A549 (cell line): ENCODE measurements around the gene LTBP4. TPM values are rescaled to one million over a fixed set of nuclear protein-coding genes. Genes with fewer than 3 reads are reported as not detected.

ENCODE experiments used
- ATAC-seq, 2 experiments: fragments of 200-7000 bp in 1 of 2; fragments of >200 bp in 1 of 2; cut with Nextera tagmentation in 1 of 2; cut with Tn5 transposase in 1 of 2; 3 replicates each; pipeline versions ENCODE4 v1.8.0 to v1.9.1; 2018 to 2020; ENCODE audit warnings: mild to moderate bottlenecking in 1 of 2, moderate library complexity in 1 of 2
- CTCF ChIA-PET: fragments of 300-600 bp; sonication (Branson Sonifier 250); formaldehyde crosslinking; extraction: SDS; loops from one replicate; lab custom pipeline; 2021; ENCODE audit warnings: antibody characterized with exemption, inconsistent platforms; lab: Yijun Ruan, JAX
- POLR2A ChIA-PET: fragments of 350-600 bp; formaldehyde crosslinking; extraction: SDS; loops from one replicate; lab custom pipeline; 2021; ENCODE audit warnings: antibody characterized with exemption, inconsistent platforms; lab: Yijun Ruan, JAX
- DNase-seq, 2 experiments: peaks; one replicate each; pipeline versions ENCODE4 v3.0.0 to v3.0.0-alpha.2; 2011 to 2016; ENCODE audit warnings: low read depth in 1 of 2, low spot score in 1 of 2
- FAIRE-seq: peaks from 2 replicates; lab custom pipeline; 2011; peaks lifted over from hg19 to GRCh38; lab: Jason Lieb, UNC
- H3K27ac ChIP-seq, 2 experiments: fragments of >200 bp; sonication (Bioruptor Twin); formaldehyde crosslinking; 3 replicates each; pipeline ENCODE4 v1.5.1; 2016 to 2017
- H3K4me1 ChIP-seq: fragments of >200 bp; sonication (Bioruptor Twin); formaldehyde crosslinking; 3 replicates; pipeline ENCODE4 v1.6.1; 2016
- H3K4me2 ChIP-seq: fragments of >200 bp; sonication (Bioruptor Twin); formaldehyde crosslinking; 3 replicates; pipeline ENCODE4 v1.6.1; 2016
- H3K4me3 ChIP-seq: fragments of >200 bp; sonication (Bioruptor Twin); formaldehyde crosslinking; 3 replicates; pipeline ENCODE4 v1.5.1; 2016
- H3K9me3 ChIP-seq: fragments of >200 bp; sonication (Bioruptor Twin); formaldehyde crosslinking; 3 replicates; pipeline ENCODE4 v1.6.1; 2016
- CEBPB ChIP-seq, 2 experiments: fragments of >200 bp in 1 of 2; sonication (Bioruptor Twin) in 1 of 2; formaldehyde crosslinking in 1 of 2; IDR thresholded peaks; 2 replicates each; pipeline ENCODE4 v1.6.1; 2012 to 2016
- EHF ChIP-seq: fragments of 250-450 bp; sonication (Bioruptor Pico); IDR thresholded peaks from 2 replicates; pipeline ENCODE4 v1.5.0; 2020; ENCODE audit warnings: mild to moderate bottlenecking
- EHMT2 ChIP-seq: fragments of 200-600 bp; sonication (generic); IDR thresholded peaks from 2 replicates; pipeline ENCODE4 v1.6.1; 2016; ENCODE audit warnings: antibody characterized with exemption, low read depth, mild to moderate bottlenecking, moderate library complexity
- FOSL2 ChIP-seq, 2 experiments: fragments of 450-650 bp in 1 of 2; fragments of >200 bp in 1 of 2; sonication (Bioruptor Twin) in 1 of 2; formaldehyde crosslinking; IDR thresholded peaks; 2 replicates each; pipeline versions ENCODE4 v1.5.0 to v1.6.1; 2016 to 2020; ENCODE audit warnings: mild to moderate bottlenecking in 1 of 2, moderate library complexity in 1 of 2
- HDAC2 ChIP-seq: fragments of 200-600 bp; sonication (generic); IDR thresholded peaks from 2 replicates; pipeline ENCODE4 v1.6.1; 2016
- JUNB ChIP-seq: fragments of >200 bp; sonication (Bioruptor Twin); formaldehyde crosslinking; IDR thresholded peaks from 2 replicates; pipeline ENCODE4 v1.6.1; 2016
- MAFK ChIP-seq: fragments of 450-650 bp; IDR thresholded peaks from 2 replicates; pipeline ENCODE4 v1.6.1; 2014; ENCODE audit not compliant: partially characterized antibody
- MAZ ChIP-seq: fragments of 150-350 bp; IDR thresholded peaks from 2 replicates; pipeline ENCODE4 v1.6.1; 2014; ENCODE audit warnings: antibody characterized with exemption, low read depth, low read length, borderline replicate concordance
- NPAS2 ChIP-seq: fragments of 250-450 bp; sonication (Bioruptor Pico); IDR thresholded peaks from 2 replicates; pipeline ENCODE4 v1.8.0; 2022; ENCODE audit warnings: mild to moderate bottlenecking, moderate library complexity, borderline replicate concordance
- NR3C1 ChIP-seq: fragments of >200 bp; sonication (Bioruptor Twin); formaldehyde crosslinking; IDR thresholded peaks from 3 replicates; pipeline ENCODE4 v1.6.1; 2017
- PHF8 ChIP-seq: fragments of 200-600 bp; sonication (generic); IDR thresholded peaks from 2 replicates; pipeline ENCODE4 v1.6.1; 2016; ENCODE audit warnings: low read depth, mild to moderate bottlenecking, antibody characterized with exemption, moderate library complexity, borderline replicate concordance
- POLR2A ChIP-seq: IDR thresholded peaks from 2 replicates; pipeline ENCODE4 v1.6.1; 2012; ENCODE audit warnings: mild to moderate bottlenecking, low read length
- POLR2AphosphoS2 ChIP-seq: conservative IDR thresholded peaks from 2 replicates; pipeline ENCODE4 v1.6.1; 2012; ENCODE audit warnings: low read length, improper control_type of control experiment, inconsistent platforms
- RAD21 ChIP-seq, 2 experiments: fragments of >200 bp in 1 of 2; sonication (Bioruptor Twin) in 1 of 2; formaldehyde crosslinking in 1 of 2; IDR thresholded peaks in 1 of 2; conservative IDR thresholded peaks in 1 of 2; 2 replicates in 1 of 2; 3 replicates in 1 of 2; pipeline ENCODE4 v1.6.1; 2012 to 2018; ENCODE audit warnings: inconsistent platforms in 1 of 2
- RCOR1 ChIP-seq: fragments of 150-350 bp; IDR thresholded peaks from 2 replicates; pipeline ENCODE4 v1.6.1; 2014; ENCODE audit warnings: antibody characterized with exemption, low read length, low read depth
- RFX5 ChIP-seq: fragments of 450-650 bp; IDR thresholded peaks from 2 replicates; pipeline ENCODE4 v1.7.1; 2014; ENCODE audit warnings: antibody characterized with exemption, mild to moderate bottlenecking, moderate library complexity
- TP53 ChIP-seq: fragments of 250-450 bp; sonication (Bioruptor Pico); IDR thresholded peaks from 2 replicates; pipeline ENCODE4 v1.5.0; 2021; ENCODE audit warnings: mild to moderate bottlenecking, moderate library complexity
- WGBS: methylation state at CpG from one replicate; pipeline ENCODE4 v1.1.6; 2017; ENCODE audit errors: missing lambda C conversion rate; 5-methylcytosine and 5-hydroxymethylcytosine counted together
- polyA plus RNA-seq, 4 experiments: library from polyadenylated mRNA; depleted of rRNA in 3 of 4; stranded (reverse); fragments of >200 nt; fragmentation: RNase III in 1 of 4; extraction: RNeasy Plus Mini Kit Qiagen cat#74134 plus additional on column Dnase treatment in 1 of 4; gene quantifications; 2 replicates in 3 of 4; 3 replicates in 1 of 4; pipeline ENCODE4 v1.2.3, GENCODE V29; 2011 to 2017
- TF ChIP-seq, protein P1 (sequence below): fragments of 250-450 bp; sonication (Bioruptor Pico); IDR thresholded peaks from 2 replicates; pipeline ENCODE4 v1.5.0; 2020; ENCODE audit warnings: low read depth, mild to moderate bottlenecking, moderate library complexity
- TF ChIP-seq, protein P2 (sequence below): fragments of 250-450 bp; sonication (Bioruptor Pico); IDR thresholded peaks from 2 replicates; pipeline ENCODE4 v1.5.0; 2021; ENCODE audit warnings: mild to moderate bottlenecking, moderate library complexity, borderline replicate concordance
- TF ChIP-seq, protein P3 (sequence below): IDR thresholded peaks from 2 replicates; pipeline ENCODE4 v1.6.1; 2012; ENCODE audit warnings: low read depth, borderline replicate concordance
- TF ChIP-seq, protein P4 (sequence below): fragments of >200 bp; sonication (Bioruptor Twin); formaldehyde crosslinking; IDR thresholded peaks from 3 replicates; pipeline ENCODE4 v1.5.1; 2016
- TF ChIP-seq, protein P5 (sequence below): fragments of >200 bp; sonication (Bioruptor Twin); formaldehyde crosslinking; IDR thresholded peaks from 3 replicates; pipeline ENCODE4 v1.6.1; 2016
- TF ChIP-seq, protein P6 (sequence below): fragments of 200-600 bp; sonication (generic); IDR thresholded peaks from 2 replicates; pipeline ENCODE4 v1.6.1; 2016; ENCODE audit warnings: antibody characterized with exemption, mild to moderate bottlenecking, moderate library complexity
- TF ChIP-seq, protein P7 (sequence below): fragments of >200 bp; sonication (Bioruptor Twin); formaldehyde crosslinking; IDR thresholded peaks from 2 replicates; pipeline ENCODE4 v1.6.1; 2016
- TF ChIP-seq, protein P8 (sequence below): fragments of 450-650 bp; IDR thresholded peaks from 2 replicates; pipeline ENCODE4 v1.6.1; 2014; ENCODE audit warnings: antibody characterized with exemption
- TF ChIP-seq, protein P9 (sequence below): IDR thresholded peaks from 2 replicates; pipeline ENCODE4 v1.6.1; 2012

The LTBP4 gene
- polyA plus RNA-seq, 2 of the 4 experiments (the other 2 are of a cell fraction): 23.1 to 43.2 TPM

DNA sequence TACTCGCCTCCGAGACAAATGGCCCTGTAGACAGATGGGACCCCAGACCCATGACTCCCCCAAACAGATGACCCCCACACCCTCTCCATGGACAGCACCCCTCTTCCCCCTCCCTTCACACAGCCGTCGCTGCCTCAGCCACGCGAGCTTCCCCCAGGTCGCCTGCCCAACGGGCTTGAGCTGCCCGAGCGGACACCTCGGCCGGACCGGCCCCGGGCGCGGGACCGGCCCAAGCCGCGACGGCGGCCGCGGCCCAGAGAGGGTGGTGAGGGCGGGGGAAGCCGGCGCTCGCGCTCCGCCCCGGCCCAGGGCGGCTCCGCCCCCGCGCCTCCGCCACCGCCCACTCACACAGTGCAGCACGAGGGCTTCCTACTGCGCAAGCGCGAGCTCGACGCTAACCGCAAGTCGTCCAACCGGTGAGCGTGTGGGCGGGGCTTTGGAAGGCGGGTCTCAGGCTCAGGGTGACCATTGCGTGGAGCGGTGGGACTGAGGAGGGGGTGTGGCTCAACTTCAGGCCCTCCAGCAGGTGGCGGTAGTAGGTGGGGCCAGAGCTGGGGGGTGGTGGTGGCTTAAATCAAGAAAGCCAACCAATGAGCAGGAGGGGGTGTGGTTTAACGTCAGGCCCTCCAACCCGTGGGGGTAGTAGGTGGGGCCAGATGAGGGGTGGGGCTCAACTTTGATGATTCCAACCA, 30.7 kb upstream of the LTBP4 start:
- under 1% methylated on average over 8 of the region's 53 CpGs for WGBS
- H3K4me3 ChIP-seq: peak overlapping the region; percentile 56
- no peaks in the 10 kb centered on the region for H3K9me3 ChIP-seq
- peak; percentile 80 to 91 for ATAC-seq
- CTCF ChIA-PET: interaction anchor here (0.6 to 58.9 kb wide), 29 partner anchors 9 to 553 kb away, joined by 3 to 2247 read pairs (median 4); partner anchors contain the start of genes BLVRB, LTBP4, SERTAD1 and SPTBN4
- POLR2A ChIA-PET: interaction anchor here (0.5 to 2.0 kb wide), 34 partner anchors 8 to 869 kb away, joined by 3 to 28 read pairs (median 4); partner anchors contain the start of genes BLVRB, C19orf47, DMAC2 and EGLN2
- H3K4me1 ChIP-seq: peaks cover 17% of the 10 kb centered on the region
- peak overlapping the region; percentile 96 for H3K4me2 ChIP-seq
- DNase-seq: peak; percentile 100
- FAIRE-seq: peak; percentile 100
- peak overlapping the region; percentile 84 to 89 for H3K27ac ChIP-seq
- TF ChIP-seq NR3C1: no peak
- peak; percentile 69; the same call in 1 of the 2 replicates for TF ChIP-seq TP53 (CRISPR knock-in tag)
- TF ChIP-seq, protein P1, sequence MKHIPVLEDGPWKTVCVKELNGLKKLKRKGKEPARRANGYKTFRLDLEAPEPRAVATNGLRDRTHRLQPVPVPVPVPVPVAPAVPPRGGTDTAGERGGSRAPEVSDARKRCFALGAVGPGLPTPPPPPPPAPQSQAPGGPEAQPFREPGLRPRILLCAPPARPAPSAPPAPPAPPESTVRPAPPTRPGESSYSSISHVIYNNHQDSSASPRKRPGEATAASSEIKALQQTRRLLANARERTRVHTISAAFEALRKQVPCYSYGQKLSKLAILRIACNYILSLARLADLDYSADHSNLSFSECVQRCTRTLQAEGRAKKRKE (CRISPR knock-in tag): peak; percentile 50; the same call in 1 of the 2 replicates
- TF ChIP-seq JUNB: no peak; the same call in 1 of the 2 replicates
- TF ChIP-seq RFX5: peak; percentile 81
- TF ChIP-seq PHF8: peak; percentile 64; the same call in 1 of the 2 replicates
- TF ChIP-seq, protein P2, sequence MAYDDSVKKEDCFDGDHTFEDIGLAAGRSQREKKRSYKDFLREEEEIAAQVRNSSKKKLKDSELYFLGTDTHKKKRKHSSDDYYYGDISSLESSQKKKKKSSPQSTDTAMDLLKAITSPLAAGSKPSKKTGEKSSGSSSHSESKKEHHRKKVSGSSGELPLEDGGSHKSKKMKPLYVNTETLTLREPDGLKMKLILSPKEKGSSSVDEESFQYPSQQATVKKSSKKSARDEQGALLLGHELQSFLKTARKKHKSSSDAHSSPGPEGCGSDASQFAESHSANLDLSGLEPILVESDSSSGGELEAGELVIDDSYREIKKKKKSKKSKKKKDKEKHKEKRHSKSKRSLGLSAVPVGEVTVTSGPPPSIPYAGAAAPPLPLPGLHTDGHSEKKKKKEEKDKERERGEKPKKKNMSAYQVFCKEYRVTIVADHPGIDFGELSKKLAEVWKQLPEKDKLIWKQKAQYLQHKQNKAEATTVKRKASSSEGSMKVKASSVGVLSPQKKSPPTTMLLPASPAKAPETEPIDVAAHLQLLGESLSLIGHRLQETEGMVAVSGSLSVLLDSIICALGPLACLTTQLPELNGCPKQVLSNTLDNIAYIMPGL (CRISPR knock-in tag): no peak
- TF ChIP-seq CEBPB (IDR thresholded peaks at IDR 0.05): no peak
- no peak for TF ChIP-seq POLR2AphosphoS2
- no peak for TF ChIP-seq HDAC2
- TF ChIP-seq, protein P3, sequence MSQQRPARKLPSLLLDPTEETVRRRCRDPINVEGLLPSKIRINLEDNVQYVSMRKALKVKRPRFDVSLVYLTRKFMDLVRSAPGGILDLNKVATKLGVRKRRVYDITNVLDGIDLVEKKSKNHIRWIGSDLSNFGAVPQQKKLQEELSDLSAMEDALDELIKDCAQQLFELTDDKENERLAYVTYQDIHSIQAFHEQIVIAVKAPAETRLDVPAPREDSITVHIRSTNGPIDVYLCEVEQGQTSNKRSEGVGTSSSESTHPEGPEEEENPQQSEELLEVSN: peak; percentile 80
- peak; percentile 55 to 59 for TF ChIP-seq RAD21 (conservative IDR thresholded peaks at IDR 0.05 in 1 of 2, IDR thresholded peaks at IDR 0.05 in 1 of 2)
- TF ChIP-seq RCOR1: 0 out of 2 replicates have a peak, but pooled peaks have one; percentile 60
- peak; percentile 78 for TF ChIP-seq POLR2A
- TF ChIP-seq, protein P4, sequence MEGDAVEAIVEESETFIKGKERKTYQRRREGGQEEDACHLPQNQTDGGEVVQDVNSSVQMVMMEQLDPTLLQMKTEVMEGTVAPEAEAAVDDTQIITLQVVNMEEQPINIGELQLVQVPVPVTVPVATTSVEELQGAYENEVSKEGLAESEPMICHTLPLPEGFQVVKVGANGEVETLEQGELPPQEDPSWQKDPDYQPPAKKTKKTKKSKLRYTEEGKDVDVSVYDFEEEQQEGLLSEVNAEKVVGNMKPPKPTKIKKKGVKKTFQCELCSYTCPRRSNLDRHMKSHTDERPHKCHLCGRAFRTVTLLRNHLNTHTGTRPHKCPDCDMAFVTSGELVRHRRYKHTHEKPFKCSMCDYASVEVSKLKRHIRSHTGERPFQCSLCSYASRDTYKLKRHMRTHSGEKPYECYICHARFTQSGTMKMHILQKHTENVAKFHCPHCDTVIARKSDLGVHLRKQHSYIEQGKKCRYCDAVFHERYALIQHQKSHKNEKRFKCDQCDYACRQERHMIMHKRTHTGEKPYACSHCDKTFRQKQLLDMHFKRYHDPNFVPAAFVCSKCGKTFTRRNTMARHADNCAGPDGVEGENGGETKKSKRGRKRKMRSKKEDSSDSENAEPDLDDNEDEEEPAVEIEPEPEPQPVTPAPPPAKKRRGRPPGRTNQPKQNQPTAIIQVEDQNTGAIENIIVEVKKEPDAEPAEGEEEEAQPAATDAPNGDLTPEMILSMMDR: peak; percentile 59
- TF ChIP-seq EHMT2: no peak
- TF ChIP-seq EHF: no peak
- TF ChIP-seq MAFK: no peak
- TF ChIP-seq, protein P5, sequence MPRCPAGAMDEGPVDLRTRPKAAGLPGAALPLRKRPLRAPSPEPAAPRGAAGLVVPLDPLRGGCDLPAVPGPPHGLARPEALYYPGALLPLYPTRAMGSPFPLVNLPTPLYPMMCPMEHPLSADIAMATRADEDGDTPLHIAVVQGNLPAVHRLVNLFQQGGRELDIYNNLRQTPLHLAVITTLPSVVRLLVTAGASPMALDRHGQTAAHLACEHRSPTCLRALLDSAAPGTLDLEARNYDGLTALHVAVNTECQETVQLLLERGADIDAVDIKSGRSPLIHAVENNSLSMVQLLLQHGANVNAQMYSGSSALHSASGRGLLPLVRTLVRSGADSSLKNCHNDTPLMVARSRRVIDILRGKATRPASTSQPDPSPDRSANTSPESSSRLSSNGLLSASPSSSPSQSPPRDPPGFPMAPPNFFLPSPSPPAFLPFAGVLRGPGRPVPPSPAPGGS: 0 out of 3 replicates have a peak, but pooled peaks have one; percentile 41
- TF ChIP-seq, protein P6, sequence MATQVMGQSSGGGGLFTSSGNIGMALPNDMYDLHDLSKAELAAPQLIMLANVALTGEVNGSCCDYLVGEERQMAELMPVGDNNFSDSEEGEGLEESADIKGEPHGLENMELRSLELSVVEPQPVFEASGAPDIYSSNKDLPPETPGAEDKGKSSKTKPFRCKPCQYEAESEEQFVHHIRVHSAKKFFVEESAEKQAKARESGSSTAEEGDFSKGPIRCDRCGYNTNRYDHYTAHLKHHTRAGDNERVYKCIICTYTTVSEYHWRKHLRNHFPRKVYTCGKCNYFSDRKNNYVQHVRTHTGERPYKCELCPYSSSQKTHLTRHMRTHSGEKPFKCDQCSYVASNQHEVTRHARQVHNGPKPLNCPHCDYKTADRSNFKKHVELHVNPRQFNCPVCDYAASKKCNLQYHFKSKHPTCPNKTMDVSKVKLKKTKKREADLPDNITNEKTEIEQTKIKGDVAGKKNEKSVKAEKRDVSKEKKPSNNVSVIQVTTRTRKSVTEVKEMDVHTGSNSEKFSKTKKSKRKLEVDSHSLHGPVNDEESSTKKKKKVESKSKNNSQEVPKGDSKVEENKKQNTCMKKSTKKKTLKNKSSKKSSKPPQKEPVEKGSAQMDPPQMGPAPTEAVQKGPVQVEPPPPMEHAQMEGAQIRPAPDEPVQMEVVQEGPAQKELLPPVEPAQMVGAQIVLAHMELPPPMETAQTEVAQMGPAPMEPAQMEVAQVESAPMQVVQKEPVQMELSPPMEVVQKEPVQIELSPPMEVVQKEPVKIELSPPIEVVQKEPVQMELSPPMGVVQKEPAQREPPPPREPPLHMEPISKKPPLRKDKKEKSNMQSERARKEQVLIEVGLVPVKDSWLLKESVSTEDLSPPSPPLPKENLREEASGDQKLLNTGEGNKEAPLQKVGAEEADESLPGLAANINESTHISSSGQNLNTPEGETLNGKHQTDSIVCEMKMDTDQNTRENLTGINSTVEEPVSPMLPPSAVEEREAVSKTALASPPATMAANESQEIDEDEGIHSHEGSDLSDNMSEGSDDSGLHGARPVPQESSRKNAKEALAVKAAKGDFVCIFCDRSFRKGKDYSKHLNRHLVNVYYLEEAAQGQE: no peak
- TF ChIP-seq FOSL2 (IDR thresholded peaks at IDR 0.05): no peak
- TF ChIP-seq FOSL2 (CRISPR knock-in tag; IDR thresholded peaks at IDR 0.05): peak; percentile 31; the same call in 1 of the 2 replicates
- TF ChIP-seq, protein P7, sequence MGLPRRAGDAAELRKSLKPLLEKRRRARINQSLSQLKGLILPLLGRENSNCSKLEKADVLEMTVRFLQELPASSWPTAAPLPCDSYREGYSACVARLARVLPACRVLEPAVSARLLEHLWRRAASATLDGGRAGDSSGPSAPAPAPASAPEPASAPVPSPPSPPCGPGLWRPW: no peak
- TF ChIP-seq MAZ: peak; percentile 95
- TF ChIP-seq NPAS2: peak; percentile 91
- TF ChIP-seq, protein P8, sequence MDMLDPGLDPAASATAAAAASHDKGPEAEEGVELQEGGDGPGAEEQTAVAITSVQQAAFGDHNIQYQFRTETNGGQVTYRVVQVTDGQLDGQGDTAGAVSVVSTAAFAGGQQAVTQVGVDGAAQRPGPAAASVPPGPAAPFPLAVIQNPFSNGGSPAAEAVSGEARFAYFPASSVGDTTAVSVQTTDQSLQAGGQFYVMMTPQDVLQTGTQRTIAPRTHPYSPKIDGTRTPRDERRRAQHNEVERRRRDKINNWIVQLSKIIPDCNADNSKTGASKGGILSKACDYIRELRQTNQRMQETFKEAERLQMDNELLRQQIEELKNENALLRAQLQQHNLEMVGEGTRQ: peak; percentile 77
- TF ChIP-seq, protein P9, sequence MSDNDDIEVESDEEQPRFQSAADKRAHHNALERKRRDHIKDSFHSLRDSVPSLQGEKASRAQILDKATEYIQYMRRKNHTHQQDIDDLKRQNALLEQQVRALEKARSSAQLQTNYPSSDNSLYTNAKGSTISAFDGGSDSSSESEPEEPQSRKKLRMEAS: peak; percentile 92
